Activated naive CD8-positive, alpha-beta T cell treated with anti-CD3 and anti-CD28 coated beads for 36 hours (primary cell): ENCODE measurements around the gene SLC46A2. TPM values are rescaled to one million over a fixed set of nuclear protein-coding genes. Genes with fewer than 3 reads are reported as not detected.

ENCODE experiments used
- DNase-seq: peaks from one replicate; pipeline ENCODE4 v3.0.0; 2021
- H3K27ac Mint-ChIP-seq: one replicate; pipeline ENCODE4 v1.8.0; 2022; ENCODE audit warnings: mild to moderate bottlenecking, moderate library complexity, mixed read lengths
- H3K27me3 Mint-ChIP-seq: one replicate; pipeline ENCODE4 v1.8.0; 2022; ENCODE audit warnings: mild to moderate bottlenecking, mixed read lengths
- H3K36me3 Mint-ChIP-seq: one replicate; pipeline ENCODE4 v1.8.0; 2021; ENCODE audit warnings: mild to moderate bottlenecking, mixed read lengths
- H3K4me1 Mint-ChIP-seq: one replicate; pipeline ENCODE4 v1.8.0; 2021; ENCODE audit warnings: mixed read lengths
- H3K4me3 Mint-ChIP-seq: one replicate; pipeline ENCODE4 v1.8.0; 2022; ENCODE audit warnings: mild to moderate bottlenecking, moderate library complexity, mixed read lengths
- H3K9me3 Mint-ChIP-seq: one replicate; pipeline ENCODE4 v1.8.0; 2022; ENCODE audit warnings: mixed read lengths
- total RNA-seq, 2 experiments: library from RNA; stranded (reverse); gene quantifications; one replicate each; pipeline ENCODE4 v1.2.3, GENCODE V29; 2021

Gene SLC46A2
- total RNA-seq, 2 experiments from 2014 or later, result not detected

DNA sequence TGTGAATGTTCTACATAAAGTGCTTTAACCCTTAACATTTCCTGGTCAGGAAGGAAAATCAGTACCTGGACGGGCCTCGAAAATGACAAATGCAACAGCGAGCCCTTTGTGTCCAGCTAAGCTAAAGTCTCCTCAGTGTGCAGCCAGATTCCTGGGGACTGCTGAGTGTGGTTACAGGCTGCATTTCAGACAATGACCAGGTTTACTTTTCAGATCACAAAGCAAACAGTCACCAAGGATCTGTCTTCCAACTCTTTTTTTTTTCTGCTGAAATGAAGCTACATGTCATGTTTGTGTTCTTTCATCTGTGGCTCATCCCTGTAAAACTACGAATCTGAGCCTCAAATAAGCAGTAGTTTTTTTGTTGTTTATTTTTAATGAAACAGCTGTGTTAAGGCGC, 20.8 kb downstream of the SLC46A2 start:
- Mint-ChIP-seq H3K27me3 (no peaks in the 10 kb centered on the region), H3K27ac (no peak overlapping the region), H3K9me3 (no peaks in the 10 kb centered on the region), H3K4me3 (no peak overlapping the region), H3K36me3 (peaks cover 13% of the 10 kb centered on the region), H3K4me1 (peaks cover 8% of the 10 kb centered on the region)
- no peak for DNase-seq

- DNase-seq, result no peak
- no peak overlapping the region for H3K4me3 Mint-ChIP-seq
- no peaks in the 10 kb centered on the region for H3K27me3 Mint-ChIP-seq
- H3K9me3 Mint-ChIP-seq, result no peaks in the 10 kb centered on the region
- H3K4me1 Mint-ChIP-seq, result peaks cover 9% of the 10 kb centered on the region
- H3K27ac Mint-ChIP-seq, result no peak overlapping the region
- H3K36me3 Mint-ChIP-seq, result peaks cover 13% of the 10 kb centered on the region
Measured at GRCh38 chr9:112869041-112869529, 21.6 kb downstream of the SLC46A2 start.

GRCh38 chr9:112868461-112868860, 22.2 kb downstream of the SLC46A2 start:
- no peak overlapping the region for H3K4me3 Mint-ChIP-seq
- no peaks in the 10 kb centered on the region for H3K9me3 Mint-ChIP-seq
- no peak overlapping the region for H3K27ac Mint-ChIP-seq
- H3K4me1 Mint-ChIP-seq, result peaks cover 11% of the 10 kb centered on the region
- H3K27me3 Mint-ChIP-seq, result no peaks in the 10 kb centered on the region
- DNase-seq, result no peak
- peaks cover 13% of the 10 kb centered on the region for H3K36me3 Mint-ChIP-seq

DNA sequence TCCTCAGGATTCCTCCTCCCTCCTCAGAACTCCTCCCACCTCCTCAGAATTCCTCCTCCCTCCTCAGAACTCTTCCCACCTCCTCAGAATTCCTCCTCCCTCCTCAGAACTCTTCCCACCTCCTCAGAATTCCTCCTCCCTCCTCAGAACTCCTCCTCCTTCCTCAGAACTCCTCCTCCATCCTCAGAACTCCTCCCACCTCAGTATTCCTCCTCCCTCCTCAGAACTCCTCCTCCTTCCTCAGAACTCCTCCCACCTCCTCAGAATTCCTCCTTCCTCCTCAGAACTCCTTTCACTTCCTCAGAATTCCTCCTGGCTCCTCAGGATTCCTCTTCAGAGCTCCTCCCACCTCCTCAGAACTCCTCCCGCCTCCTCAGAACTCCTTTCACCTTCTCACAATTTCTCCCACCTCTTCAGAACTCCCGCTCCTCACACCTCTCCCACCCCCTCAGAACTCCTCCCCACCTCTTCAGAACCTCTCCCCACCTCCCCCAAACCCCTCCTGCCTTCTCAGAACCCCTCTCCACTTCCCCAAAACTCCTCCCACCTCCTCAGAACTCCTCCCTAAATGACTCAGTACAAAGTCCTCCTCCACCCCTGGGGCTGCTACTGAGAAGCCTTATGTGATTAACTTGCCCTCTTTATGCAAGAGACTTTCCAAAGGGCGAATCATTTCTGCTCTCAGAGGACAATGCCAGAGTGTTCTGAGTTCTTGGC, 23.2 kb downstream of the SLC46A2 start:
- Mint-ChIP-seq H3K4me1 (peaks cover 11% of the 10 kb centered on the region), H3K9me3 (no peaks in the 10 kb centered on the region), H3K27me3 (no peaks in the 10 kb centered on the region), H3K4me3 (no peak overlapping the region), H3K27ac (peak overlapping the region; percentile 26), H3K36me3 (peaks cover 13% of the 10 kb centered on the region)
- peak; percentile 12 for DNase-seq

GRCh38 chr9:112866662-112867274, 23.9 kb downstream of the SLC46A2 start:
- H3K9me3 Mint-ChIP-seq, result no peaks in the 10 kb centered on the region
- no peak for DNase-seq
- no peak overlapping the region for H3K4me3 Mint-ChIP-seq
- H3K4me1 Mint-ChIP-seq, result peaks cover 10% of the 10 kb centered on the region
- H3K27ac Mint-ChIP-seq, result no peak overlapping the region
- no peaks in the 10 kb centered on the region for H3K27me3 Mint-ChIP-seq
- peaks cover 13% of the 10 kb centered on the region for H3K36me3 Mint-ChIP-seq

- Mint-ChIP-seq H3K9me3 (no peaks in the 10 kb centered on the region), H3K4me1 (peaks cover 12% of the 10 kb centered on the region), H3K27me3 (no peaks in the 10 kb centered on the region), H3K4me3 (no peak overlapping the region), H3K27ac (no peak overlapping the region), H3K36me3 (peaks cover 8% of the 10 kb centered on the region)
- DNase-seq, result no peak
Measured at GRCh38 chr9:112864982-112865381, 25.7 kb downstream of the SLC46A2 start.

- H3K27ac Mint-ChIP-seq, result no peak overlapping the region
- H3K9me3 Mint-ChIP-seq, result no peaks in the 10 kb centered on the region
- H3K4me3 Mint-ChIP-seq, result no peak overlapping the region
- DNase-seq, result no peak
- H3K36me3 Mint-ChIP-seq, result peaks cover 5% of the 10 kb centered on the region
- peaks cover 12% of the 10 kb centered on the region for H3K4me1 Mint-ChIP-seq
- H3K27me3 Mint-ChIP-seq, result no peaks in the 10 kb centered on the region
Measured at GRCh38 chr9:112864403-112864802, 26.3 kb downstream of the SLC46A2 start.

GRCh38 chr9:112863746-112864145, 26.9 kb downstream of the SLC46A2 start:
- H3K27me3 Mint-ChIP-seq, result no peaks in the 10 kb centered on the region
- H3K36me3 Mint-ChIP-seq, result peaks cover 5% of the 10 kb centered on the region
- no peak overlapping the region for H3K4me3 Mint-ChIP-seq
- no peaks in the 10 kb centered on the region for H3K9me3 Mint-ChIP-seq
- H3K27ac Mint-ChIP-seq, result no peak overlapping the region
- peaks cover 12% of the 10 kb centered on the region for H3K4me1 Mint-ChIP-seq
- DNase-seq, result no peak

DNA sequence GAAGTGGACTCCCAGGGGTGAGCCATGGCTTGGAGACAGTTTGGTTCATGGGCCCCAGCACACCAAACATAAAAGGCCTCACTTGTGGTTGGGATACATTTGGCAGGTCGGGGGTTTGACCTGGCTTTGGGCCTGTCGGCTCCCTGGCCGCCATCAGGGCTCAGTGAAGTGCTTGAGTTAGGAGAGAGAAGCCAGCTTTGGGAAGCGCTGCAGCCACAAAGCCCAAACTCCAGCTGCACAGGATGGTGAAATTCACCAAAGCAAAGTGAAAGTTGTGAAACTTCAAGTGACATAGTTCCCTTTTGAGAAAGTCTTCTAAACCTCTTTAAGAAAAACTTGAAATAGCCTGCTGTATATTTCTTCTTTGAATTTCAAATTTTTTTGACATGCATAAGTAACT, 27.5 kb downstream of the SLC46A2 start:
- H3K36me3 Mint-ChIP-seq, result peaks cover 5% of the 10 kb centered on the region
- peaks cover 14% of the 10 kb centered on the region for H3K4me1 Mint-ChIP-seq
- no peaks in the 10 kb centered on the region for H3K27me3 Mint-ChIP-seq
- no peak overlapping the region for H3K4me3 Mint-ChIP-seq
- H3K27ac Mint-ChIP-seq, result no peak overlapping the region
- no peaks in the 10 kb centered on the region for H3K9me3 Mint-ChIP-seq
- no peak for DNase-seq

GRCh38 chr9:112861638-112862555, 28.8 kb downstream of the SLC46A2 start:
- DNase-seq, result no peak
- no peak overlapping the region for H3K27ac Mint-ChIP-seq
- no peaks in the 10 kb centered on the region for H3K9me3 Mint-ChIP-seq
- no peak overlapping the region for H3K4me3 Mint-ChIP-seq
- peaks cover 10% of the 10 kb centered on the region for H3K4me1 Mint-ChIP-seq
- no peaks in the 10 kb centered on the region for H3K27me3 Mint-ChIP-seq
- H3K36me3 Mint-ChIP-seq, result no peaks in the 10 kb centered on the region

DNA sequence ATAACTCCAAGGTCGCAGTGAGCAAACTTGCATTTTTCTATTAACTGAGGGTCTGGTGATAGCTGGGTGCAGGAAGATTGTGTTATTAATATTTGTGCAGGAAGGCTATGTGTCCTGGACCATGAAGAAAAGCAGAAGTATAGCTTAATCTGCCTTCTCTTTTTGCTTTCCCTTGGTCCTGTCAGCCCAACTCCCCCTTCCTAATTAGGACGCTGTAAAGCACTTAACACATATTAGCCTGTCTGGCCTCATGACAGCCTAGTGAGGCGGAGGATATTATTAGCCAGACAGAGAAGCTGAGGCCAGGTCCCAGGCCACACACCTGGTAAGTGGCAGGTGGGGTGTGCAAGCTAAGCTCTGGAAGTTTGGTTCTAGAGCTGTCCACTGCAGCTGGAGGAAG, 29.5 kb downstream of the SLC46A2 start:
- Mint-ChIP-seq H3K4me1 (peaks cover 10% of the 10 kb centered on the region), H3K27me3 (no peaks in the 10 kb centered on the region), H3K27ac (no peak overlapping the region), H3K9me3 (no peaks in the 10 kb centered on the region), H3K4me3 (no peak overlapping the region), H3K36me3 (no peaks in the 10 kb centered on the region)
- no peak for DNase-seq

- no peaks in the 10 kb centered on the region for H3K27me3 Mint-ChIP-seq
- H3K4me1 Mint-ChIP-seq, result peaks cover 10% of the 10 kb centered on the region
- H3K9me3 Mint-ChIP-seq, result no peaks in the 10 kb centered on the region
- no peak for DNase-seq
- no peak overlapping the region for H3K4me3 Mint-ChIP-seq
- H3K27ac Mint-ChIP-seq, result no peak overlapping the region
- no peaks in the 10 kb centered on the region for H3K36me3 Mint-ChIP-seq
Measured at GRCh38 chr9:112860451-112860850, 30.2 kb downstream of the SLC46A2 start.

DNA sequence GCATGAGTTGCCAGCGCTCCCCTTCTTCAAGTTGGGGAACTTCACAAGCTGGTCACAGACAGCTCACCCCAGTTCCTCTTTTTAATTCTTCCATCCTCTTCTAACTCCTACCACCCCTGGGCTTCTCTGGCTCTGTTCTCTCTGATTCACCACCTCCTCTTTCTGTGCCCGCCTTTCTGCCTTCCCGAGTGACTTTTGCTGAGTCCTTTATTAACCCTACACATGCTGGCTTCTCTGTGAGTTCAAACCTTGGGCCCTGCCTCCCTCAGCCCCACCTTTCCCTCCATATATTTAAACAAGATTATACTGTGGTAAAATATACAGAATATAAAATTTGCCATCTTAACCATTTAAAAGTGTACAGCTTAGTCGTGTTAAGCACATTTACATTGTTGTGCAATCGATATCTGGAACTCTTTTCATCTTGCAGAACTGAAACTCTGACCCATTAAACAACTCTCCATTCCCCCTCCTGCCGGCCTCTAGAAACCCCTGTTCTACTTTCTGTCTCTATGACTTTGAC, 32.0 kb downstream of the SLC46A2 start:
- Mint-ChIP-seq H3K9me3 (no peaks in the 10 kb centered on the region), H3K4me1 (peaks cover 7% of the 10 kb centered on the region), H3K4me3 (no peak overlapping the region), H3K27ac (peak overlapping the region; percentile 22), H3K27me3 (no peaks in the 10 kb centered on the region), H3K36me3 (no peaks in the 10 kb centered on the region)
- DNase-seq, result no peak

- Mint-ChIP-seq H3K9me3 (no peaks in the 10 kb centered on the region), H3K36me3 (peaks cover under 1% of the 10 kb centered on the region), H3K4me3 (no peak overlapping the region), H3K27me3 (no peaks in the 10 kb centered on the region), H3K27ac (no peak overlapping the region), H3K4me1 (peaks cover 7% of the 10 kb centered on the region)
- no peak for DNase-seq
Measured at GRCh38 chr9:112858005-112858404, 32.7 kb downstream of the SLC46A2 start.

GRCh38 chr9:112856843-112857242, 33.8 kb downstream of the SLC46A2 start:
- Mint-ChIP-seq H3K4me1 (peaks cover 7% of the 10 kb centered on the region), H3K27me3 (no peaks in the 10 kb centered on the region), H3K27ac (no peak overlapping the region), H3K4me3 (no peak overlapping the region), H3K36me3 (peaks cover 4% of the 10 kb centered on the region), H3K9me3 (no peaks in the 10 kb centered on the region)
- no peak for DNase-seq
